T-helper 17 cell (primary cell): ENCODE results near the gene NEU3. TPM values are rescaled to one million over a fixed set of nuclear protein-coding genes. Genes with fewer than 3 reads are reported as not detected.
A peak's percentile ranks its signal among the peaks of the same experiment; 100 is the strongest.
"Not testable (repeated sequence)": the region's sequence is repeated elsewhere in the genome, so short reads cannot be mapped to it uniquely, and the experiment has no call there.

Experiments
- ATAC-seq: fragments of 150-1000 bp; cut with Tn5 transposase; 2 replicates; pipeline ENCODE4 v1.10.0; 2021; ENCODE audit warnings: mild to moderate bottlenecking, moderate library complexity
- DNase-seq, 3 donors: peaks; one replicate each; pipeline versions ENCODE4 v3.0.0 to v3.0.0-alpha.2; 2020 to 2021
- H3K9me3 ChIP-seq: one replicate; pipeline ENCODE4 v1.7.0; 2013; ENCODE audit warnings: low read length, mild to moderate bottlenecking; ENCODE audit not compliant: control insufficient read depth, poor library complexity, severe bottlenecking
- H3K27ac Mint-ChIP-seq: one replicate; pipeline ENCODE4 v1.8.0; 2022; ENCODE audit warnings: mild to moderate bottlenecking, moderate library complexity, mixed read lengths
- H3K27me3 Mint-ChIP-seq: one replicate; pipeline ENCODE4 v1.8.0; 2022; ENCODE audit warnings: mixed read lengths
- H3K36me3 Mint-ChIP-seq: one replicate; pipeline ENCODE4 v1.8.0; 2022; ENCODE audit warnings: low read depth, mixed read lengths
- H3K4me1 Mint-ChIP-seq: one replicate; pipeline ENCODE4 v1.8.0; 2022; ENCODE audit warnings: mild to moderate bottlenecking, mixed read lengths
- H3K4me3 Mint-ChIP-seq: one replicate; pipeline ENCODE4 v1.8.0; 2022; ENCODE audit warnings: mild to moderate bottlenecking, moderate library complexity, mixed read lengths
- total RNA-seq, 4 donors: library from RNA in 2 of 4; stranded (reverse) in 2 of 4; gene quantifications; one replicate each; pipeline ENCODE4 v1.2.3 and lab custom pipeline; 2022 to 2026

Gene NEU3
- total RNA-seq, 2 donors from 2014 or later = 10.7 to 11.3 TPM

DNA sequence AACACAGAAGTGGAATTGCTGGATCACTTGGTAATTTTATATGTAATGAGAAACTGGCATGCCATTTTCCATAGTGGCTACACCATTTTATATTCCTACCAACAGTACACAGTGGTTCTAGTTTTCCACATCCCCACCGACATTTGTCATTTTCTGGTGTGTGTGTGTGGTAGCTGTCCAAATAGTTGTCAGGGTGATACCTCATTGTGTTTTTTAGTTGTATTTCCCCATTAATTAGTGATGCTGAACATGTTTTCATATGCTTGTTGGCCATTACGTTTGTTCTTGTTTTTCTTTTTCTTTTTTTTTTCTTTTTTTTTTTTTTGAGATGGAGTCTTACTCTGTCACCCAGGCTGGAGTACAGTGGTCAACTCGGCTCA lies 12.2 kb downstream of the NEU3 start:
- DNase-seq = no peak
- ATAC-seq = no peak
- H3K27ac Mint-ChIP-seq = no peak overlapping the region
- H3K27me3 Mint-ChIP-seq = no peaks in the 10 kb centered on the region
- H3K36me3 Mint-ChIP-seq = peaks cover 4% of the 10 kb centered on the region
- no peaks in the 10 kb centered on the region for H3K9me3 ChIP-seq
- H3K4me1 Mint-ChIP-seq = peaks cover 7% of the 10 kb centered on the region
- no peak overlapping the region for H3K4me3 Mint-ChIP-seq

DNA sequence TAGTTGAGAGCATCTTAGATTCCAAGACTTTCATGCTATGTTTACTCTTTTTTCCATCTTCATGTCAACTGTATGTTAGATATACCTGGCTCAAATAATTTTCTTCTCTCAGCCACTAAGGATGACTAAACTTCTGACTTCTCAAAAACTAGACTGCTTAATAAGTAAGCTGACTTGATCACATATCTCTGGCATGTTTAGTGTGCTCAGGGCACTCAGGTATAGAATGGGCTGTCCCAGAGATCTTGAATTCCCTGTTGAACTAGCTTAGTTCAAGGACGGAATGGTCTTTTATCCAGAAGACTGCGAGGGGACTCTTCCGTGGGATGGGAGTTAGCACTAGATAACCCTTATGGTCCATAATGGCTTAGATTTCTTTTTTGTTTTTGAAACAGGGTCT lies 13.0 kb downstream of the NEU3 start:
- no peaks in the 10 kb centered on the region for H3K9me3 ChIP-seq
- Mint-ChIP-seq H3K36me3 (peaks cover 7% of the 10 kb centered on the region), H3K4me1 (peaks cover 7% of the 10 kb centered on the region), H3K27ac (no peak overlapping the region), H3K27me3 (no peaks in the 10 kb centered on the region), H3K4me3 (no peak overlapping the region)
- no peak for DNase-seq
- no peak for ATAC-seq

DNA sequence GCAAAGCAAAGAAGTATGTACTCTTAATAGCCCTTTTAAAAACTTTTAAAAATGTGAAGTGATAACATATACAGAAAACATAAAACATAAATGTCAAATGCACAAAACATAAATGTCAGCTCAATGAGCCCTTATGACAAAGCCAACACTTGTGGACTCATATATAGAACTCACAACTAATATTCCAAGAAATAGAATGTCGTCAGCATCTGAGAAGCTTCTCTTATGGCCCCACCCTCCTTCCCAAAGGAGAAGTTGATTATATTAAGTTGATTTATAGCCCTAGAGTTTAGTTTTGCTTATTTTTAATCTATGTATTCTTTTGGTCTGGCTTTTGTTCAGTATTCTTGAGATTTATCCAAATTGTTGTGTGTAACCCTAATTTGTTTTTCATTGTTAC lies 13.8 kb downstream of the NEU3 start:
- Mint-ChIP-seq H3K4me3 (no peak overlapping the region), H3K4me1 (peaks cover 7% of the 10 kb centered on the region), H3K36me3 (peaks cover 7% of the 10 kb centered on the region), H3K27ac (no peak overlapping the region), H3K27me3 (no peaks in the 10 kb centered on the region)
- no peak for DNase-seq
- no peak for ATAC-seq
- no peaks in the 10 kb centered on the region for H3K9me3 ChIP-seq

DNA sequence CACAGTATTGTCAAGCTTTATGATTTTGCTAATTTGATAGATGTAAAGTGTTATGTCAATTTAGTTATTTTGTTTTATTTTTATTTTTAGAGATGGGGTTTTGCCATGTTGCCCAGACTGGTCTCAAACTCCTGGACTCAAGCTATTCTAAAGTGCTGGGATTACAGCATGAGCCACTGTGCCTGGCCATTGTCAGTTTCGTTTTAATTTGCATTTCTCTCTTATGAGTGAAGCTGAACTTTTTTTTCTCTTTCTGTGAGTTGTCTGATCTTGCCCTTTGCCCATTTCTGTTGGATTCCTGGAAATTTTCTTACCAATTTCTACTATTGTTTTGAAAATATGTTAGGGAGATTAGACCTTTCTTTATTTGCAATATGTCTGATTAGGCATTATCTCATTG lies 15.5 kb downstream of the NEU3 start:
- no peak for DNase-seq
- no peak for ATAC-seq
- no peaks in the 10 kb centered on the region for H3K9me3 ChIP-seq
- H3K4me3 Mint-ChIP-seq = no peak overlapping the region
- no peaks in the 10 kb centered on the region for H3K27me3 Mint-ChIP-seq
- peaks cover 6% of the 10 kb centered on the region for H3K4me1 Mint-ChIP-seq
- H3K36me3 Mint-ChIP-seq = peaks cover 10% of the 10 kb centered on the region
- no peak overlapping the region for H3K27ac Mint-ChIP-seq

DNA sequence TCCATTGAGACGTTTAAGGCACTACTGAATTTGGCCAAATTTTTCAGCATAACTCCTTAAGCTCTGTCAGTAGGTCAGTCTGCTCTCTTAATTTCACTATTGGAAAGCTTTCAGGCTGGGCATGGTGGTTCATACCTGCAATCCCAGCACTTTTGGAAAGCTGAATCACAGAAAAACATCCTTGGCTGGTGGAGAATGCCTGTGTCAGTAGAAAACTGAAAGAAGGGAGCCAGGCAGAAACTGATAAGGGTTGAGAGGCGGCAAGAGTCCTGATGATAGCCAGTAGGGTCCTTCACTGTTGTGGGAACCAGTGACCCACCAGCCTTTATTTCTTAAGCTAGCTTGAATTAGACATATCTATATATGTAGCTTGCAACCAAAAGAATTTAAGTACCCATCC lies 22.6 kb downstream of the NEU3 start:
- Mint-ChIP-seq H3K27me3 (no peaks in the 10 kb centered on the region), H3K36me3 (peaks cover 5% of the 10 kb centered on the region), H3K4me1 (peaks cover 5% of the 10 kb centered on the region), H3K27ac (no peak overlapping the region), H3K4me3 (no peak overlapping the region)
- no peak for ATAC-seq
- H3K9me3 ChIP-seq = no peaks in the 10 kb centered on the region
- no peak for DNase-seq

DNA sequence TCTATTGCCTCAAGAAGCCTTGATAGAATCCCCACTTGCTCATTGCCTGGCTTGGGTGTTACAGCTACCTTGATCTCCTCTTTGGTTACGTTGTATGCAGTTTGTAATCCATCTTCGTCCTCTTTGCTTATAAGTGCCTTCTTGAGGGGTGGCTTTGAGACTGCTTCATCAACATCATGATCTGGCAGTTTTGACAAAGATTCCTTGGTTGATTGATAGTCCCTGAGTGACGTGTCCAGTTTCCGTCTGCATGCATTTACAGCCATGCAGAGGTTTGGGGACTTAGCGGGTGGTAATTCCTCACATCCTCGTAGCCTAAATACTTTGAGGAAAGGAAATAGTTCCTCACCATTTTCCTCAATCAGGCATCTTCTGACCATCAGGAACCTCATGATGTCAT lies 23.1 kb downstream of the NEU3 start:
- no peak for ATAC-seq
- Mint-ChIP-seq H3K4me1 (peaks cover 5% of the 10 kb centered on the region), H3K27me3 (no peaks in the 10 kb centered on the region), H3K36me3 (peaks cover 5% of the 10 kb centered on the region), H3K27ac (no peak overlapping the region), H3K4me3 (no peak overlapping the region)
- DNase-seq = no peak
- no peaks in the 10 kb centered on the region for H3K9me3 ChIP-seq

DNA sequence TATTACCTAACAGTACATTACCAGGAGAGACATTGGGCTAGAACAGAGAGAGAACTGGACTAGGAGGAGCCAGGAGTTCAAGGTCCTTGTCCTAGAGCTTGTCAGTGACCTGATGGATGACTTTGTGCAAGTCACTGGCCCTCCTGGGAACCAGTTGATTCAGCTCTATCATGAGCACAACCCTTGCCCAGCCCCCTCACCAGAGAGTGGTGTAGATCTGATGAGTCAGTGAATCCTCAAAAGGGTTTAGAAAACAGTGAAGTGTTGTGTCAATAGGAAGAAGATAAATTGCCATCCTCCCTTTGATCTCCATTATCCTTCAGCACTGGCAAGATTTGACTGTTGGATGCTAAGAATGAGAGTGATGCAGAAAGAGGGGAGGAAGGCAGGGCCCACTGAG lies 24.3 kb downstream of the NEU3 start:
- Mint-ChIP-seq H3K4me3 (no peak overlapping the region), H3K27ac (no peak overlapping the region), H3K4me1 (peaks cover 5% of the 10 kb centered on the region), H3K27me3 (no peaks in the 10 kb centered on the region), H3K36me3 (peaks cover 5% of the 10 kb centered on the region)
- ATAC-seq (no peak), DNase-seq (no peak)
- no peaks in the 10 kb centered on the region for H3K9me3 ChIP-seq

DNA sequence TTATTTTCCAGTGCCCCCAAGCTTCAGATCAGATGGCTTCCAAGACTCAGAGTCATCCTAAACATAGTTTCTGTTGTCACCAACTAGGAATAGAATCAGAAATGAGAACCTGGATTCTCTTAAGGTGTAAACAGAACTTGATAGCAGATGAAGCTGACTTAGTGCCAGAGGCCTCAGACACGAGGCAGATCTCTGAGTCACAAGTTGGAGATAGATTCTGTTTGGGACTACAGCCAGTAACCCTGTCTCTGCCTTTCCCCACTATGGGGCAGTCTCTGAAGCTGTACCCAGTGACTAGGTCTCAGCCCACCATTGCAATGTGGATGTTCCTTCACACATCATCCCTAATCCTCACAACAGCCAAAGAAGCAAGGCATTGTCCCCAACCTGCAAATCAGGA lies 25.4 kb downstream of the NEU3 start:
- H3K4me3 Mint-ChIP-seq = no peak overlapping the region
- no peaks in the 10 kb centered on the region for H3K27me3 Mint-ChIP-seq
- H3K4me1 Mint-ChIP-seq = peaks cover 2% of the 10 kb centered on the region
- ATAC-seq = no peak
- no peaks in the 10 kb centered on the region for H3K9me3 ChIP-seq
- peaks cover 4% of the 10 kb centered on the region for H3K36me3 Mint-ChIP-seq
- no peak overlapping the region for H3K27ac Mint-ChIP-seq
- no peak for DNase-seq

DNA sequence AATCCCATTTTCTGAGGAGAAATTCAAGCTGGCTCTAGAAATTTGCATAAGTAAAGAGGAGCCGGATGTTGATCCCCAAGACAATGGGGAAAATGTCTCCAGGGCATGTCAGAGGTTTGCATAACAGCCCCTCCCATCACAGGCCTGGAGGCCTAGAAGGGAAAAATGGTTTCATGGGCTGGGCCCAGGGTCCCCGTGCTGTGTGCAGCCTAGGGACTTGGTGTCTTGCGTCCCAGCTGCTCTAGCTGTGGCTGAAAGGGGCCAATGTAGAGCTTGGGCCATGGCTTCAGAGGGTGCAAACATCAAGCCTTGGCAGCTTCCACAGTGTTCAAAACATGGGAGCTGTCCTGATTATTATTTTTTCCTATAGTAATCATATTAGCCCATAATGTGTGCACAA lies 30.5 kb downstream of the NEU3 start:
- H3K9me3 ChIP-seq, H3K4me1 Mint-ChIP-seq, H3K27me3 Mint-ChIP-seq, H3K36me3 Mint-ChIP-seq, H3K4me3 Mint-ChIP-seq, H3K27ac Mint-ChIP-seq, ATAC-seq, DNase-seq: not testable (repeated sequence)

DNA sequence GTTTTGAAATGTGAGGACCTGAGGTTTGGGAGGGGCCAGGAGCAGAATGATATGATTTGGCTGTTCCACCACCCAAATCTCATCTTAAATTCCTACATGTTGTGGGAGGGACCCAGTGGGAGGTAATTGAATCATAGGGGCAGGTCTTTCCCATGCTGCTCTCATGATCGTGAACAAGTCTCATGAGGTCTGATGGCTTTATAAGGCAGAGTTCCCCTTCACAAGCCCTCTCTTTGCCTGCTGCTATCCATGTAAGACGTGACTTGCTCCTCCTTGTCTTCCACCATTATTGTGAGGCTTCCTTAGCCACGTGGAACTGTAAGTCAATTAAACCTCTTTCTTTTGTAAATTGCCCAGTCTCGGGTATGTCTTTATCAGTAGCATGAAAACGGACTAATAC lies 31.6 kb downstream of the NEU3 start:
- ATAC-seq, H3K36me3 Mint-ChIP-seq, H3K27me3 Mint-ChIP-seq, H3K9me3 ChIP-seq, H3K4me3 Mint-ChIP-seq, H3K4me1 Mint-ChIP-seq, DNase-seq, H3K27ac Mint-ChIP-seq: not testable (repeated sequence)

DNA sequence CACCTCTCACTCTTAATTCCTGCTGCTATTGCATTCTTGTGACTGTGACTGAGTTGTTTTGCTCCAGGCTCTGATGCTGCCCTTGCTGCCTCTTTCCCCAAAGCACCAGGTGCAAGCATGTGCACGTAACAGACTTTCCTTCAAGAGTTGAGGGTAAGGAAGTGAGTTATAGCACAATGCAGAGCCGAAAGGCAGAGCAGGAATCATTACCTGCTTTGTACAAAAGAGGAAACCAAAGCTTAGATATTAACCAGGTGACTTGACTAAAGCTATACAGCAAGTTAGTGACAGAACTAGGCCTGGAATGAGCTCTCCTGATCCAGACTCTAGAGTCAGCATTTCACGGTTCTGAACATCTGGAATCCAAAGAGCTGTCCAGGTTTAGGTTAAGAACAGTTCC lies 33.6 kb downstream of the NEU3 start:
- ATAC-seq = no peak
- no peak overlapping the region for H3K4me3 Mint-ChIP-seq
- H3K27ac Mint-ChIP-seq = no peak overlapping the region
- peaks cover 2% of the 10 kb centered on the region for H3K4me1 Mint-ChIP-seq
- no peak for DNase-seq
- peaks cover 10% of the 10 kb centered on the region for H3K27me3 Mint-ChIP-seq
- no peaks in the 10 kb centered on the region for H3K9me3 ChIP-seq
- H3K36me3 Mint-ChIP-seq = peaks cover 4% of the 10 kb centered on the region

DNA sequence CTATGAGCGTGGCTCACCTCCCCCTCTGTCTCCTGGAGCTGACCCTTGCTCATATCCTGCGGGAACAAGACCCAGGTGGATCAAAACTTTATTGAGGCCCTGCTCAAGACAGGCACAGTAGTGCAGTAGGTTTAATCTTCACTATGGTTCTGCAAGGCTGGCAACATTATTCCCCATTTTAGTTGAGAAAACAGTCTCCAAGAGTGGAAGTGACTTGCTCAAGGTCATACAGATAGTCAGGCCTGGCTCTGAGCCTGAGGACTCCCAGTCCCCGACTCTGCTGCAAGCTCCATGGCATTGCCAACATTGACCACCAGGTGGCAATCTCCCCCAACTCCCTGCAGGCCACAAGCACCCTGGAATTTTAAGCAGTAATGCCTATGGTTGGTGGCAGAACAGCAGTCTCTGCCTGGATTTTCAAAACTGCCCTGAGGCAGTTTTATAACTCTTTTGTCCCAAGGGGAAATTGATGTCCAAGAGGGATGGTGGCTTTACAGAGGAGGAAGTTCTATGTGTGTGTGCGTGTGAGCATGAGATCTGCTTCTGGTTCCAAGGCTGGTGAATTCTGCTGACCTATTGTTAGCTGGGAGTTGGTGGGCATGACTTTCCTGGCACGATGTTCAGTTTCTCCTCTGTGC lies 34.1 kb downstream of the NEU3 start:
- DNase-seq (peak; percentile 42 to 65 (median 50)), ATAC-seq (peak; percentile 86)
- no peak overlapping the region for H3K27ac Mint-ChIP-seq
- no peaks in the 10 kb centered on the region for H3K9me3 ChIP-seq
- H3K4me3 Mint-ChIP-seq = no peak overlapping the region
- peaks cover 2% of the 10 kb centered on the region for H3K4me1 Mint-ChIP-seq
- peaks cover 10% of the 10 kb centered on the region for H3K27me3 Mint-ChIP-seq
- peaks cover 4% of the 10 kb centered on the region for H3K36me3 Mint-ChIP-seq

DNA sequence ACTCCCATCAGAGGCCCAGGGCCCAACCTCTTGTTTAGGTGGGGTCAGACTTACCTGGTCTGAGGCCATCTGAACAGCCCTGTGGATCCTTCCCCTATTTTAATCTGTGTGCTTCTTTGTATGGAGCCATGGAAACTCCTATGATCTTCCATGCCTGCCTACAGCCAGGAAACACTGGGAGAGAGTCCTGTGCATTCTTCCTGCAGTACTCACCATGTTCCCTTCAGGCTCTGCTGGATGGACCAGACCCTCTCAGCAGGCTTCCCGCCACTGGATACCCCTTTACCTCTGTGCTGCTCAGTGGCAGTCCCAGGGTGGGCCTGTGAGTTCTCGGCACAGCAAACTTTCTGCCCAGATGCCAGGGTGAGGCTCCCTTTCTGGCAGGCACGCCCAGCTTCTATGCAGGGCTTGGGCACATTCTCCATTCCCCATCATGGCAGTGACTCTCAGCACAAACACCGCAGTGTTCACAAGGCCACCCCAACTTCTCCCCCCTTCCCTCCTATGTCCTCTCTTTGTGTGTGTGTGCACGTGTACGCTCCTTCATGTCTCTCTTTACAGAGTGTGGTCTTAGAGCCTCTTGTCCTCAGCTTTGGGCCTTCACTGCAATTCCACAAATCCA lies 34.8 kb downstream of the NEU3 start:
- Mint-ChIP-seq H3K4me1 (peaks cover 2% of the 10 kb centered on the region), H3K27ac (peak overlapping the region; percentile 39), H3K36me3 (peaks cover 8% of the 10 kb centered on the region), H3K27me3 (peaks cover 13% of the 10 kb centered on the region), H3K4me3 (no peak overlapping the region)
- ATAC-seq (no peak), DNase-seq (no peak)
- H3K9me3 ChIP-seq = no peaks in the 10 kb centered on the region

DNA sequence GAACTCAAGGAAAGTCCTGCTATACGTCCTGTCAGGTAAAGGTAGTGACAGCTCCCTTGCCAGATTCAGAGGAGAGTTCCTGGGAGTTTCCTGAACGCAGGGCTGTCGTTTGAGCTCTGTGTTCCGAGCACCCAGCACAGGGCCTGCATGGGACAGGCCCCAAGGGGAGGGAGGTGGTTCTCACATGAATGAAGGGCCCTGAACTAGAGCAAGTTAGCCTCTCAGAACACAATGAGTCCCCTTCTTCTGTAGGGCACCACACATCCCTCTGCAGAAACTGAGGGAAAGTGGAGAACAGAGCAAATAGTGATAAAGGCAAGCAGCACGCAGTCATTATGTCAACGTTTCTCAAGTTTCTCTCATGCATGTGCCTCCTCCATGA lies 35.3 kb downstream of the NEU3 start:
- no peaks in the 10 kb centered on the region for H3K9me3 ChIP-seq
- peaks cover 2% of the 10 kb centered on the region for H3K4me1 Mint-ChIP-seq
- H3K27ac Mint-ChIP-seq = peak overlapping the region; percentile 39
- no peak overlapping the region for H3K4me3 Mint-ChIP-seq
- DNase-seq = no peak
- H3K36me3 Mint-ChIP-seq = peaks cover 4% of the 10 kb centered on the region
- H3K27me3 Mint-ChIP-seq = peaks cover 16% of the 10 kb centered on the region
- no peak for ATAC-seq
